ENCODE results near the gene RNU6-7.
A peak's percentile ranks its signal among the peaks of the same experiment; 100 is the strongest.

The RNU6-7 gene

DNA sequence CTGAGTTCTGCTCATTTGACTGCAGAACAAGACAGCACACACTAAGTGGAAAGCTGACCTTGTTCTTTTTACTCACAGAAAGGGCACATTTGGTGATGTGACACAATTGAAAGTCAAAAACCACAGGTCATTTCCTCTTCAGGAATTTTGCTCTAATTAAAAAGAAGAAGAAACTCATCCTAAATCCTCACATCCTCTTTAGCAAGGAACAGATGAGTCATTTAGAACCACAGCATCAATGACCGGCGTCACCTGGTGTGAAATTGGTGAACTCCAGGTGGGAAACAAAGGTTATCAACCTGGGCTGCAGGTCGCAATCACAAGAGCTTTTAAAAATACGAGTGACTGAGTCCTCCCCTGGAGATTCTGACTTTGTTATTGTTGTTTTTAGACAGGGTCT lies 4.1 kb downstream of the RNU6-7 start:
- DNase-seq = no peak

DNA sequence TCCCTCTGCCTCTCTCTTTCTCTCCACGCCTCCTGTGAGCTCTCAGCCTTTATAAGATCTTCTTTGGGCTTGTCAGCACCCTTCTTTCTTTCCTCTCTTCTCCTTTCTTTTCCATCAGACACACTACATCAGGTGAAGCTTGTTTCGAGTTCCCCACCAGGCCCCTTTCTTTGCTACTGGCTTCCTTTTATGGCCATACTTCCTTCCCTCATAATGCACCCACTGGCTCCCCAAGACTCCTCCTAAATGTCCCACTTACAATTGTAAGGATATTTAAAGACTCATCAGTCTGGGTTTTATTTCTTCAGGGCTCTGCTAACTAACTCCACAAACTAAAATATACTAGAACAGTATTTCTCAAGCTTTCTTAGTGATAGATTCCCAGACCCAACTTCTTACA lies 4.7 kb downstream of the RNU6-7 start:
- DNase-seq = no peak

DNA sequence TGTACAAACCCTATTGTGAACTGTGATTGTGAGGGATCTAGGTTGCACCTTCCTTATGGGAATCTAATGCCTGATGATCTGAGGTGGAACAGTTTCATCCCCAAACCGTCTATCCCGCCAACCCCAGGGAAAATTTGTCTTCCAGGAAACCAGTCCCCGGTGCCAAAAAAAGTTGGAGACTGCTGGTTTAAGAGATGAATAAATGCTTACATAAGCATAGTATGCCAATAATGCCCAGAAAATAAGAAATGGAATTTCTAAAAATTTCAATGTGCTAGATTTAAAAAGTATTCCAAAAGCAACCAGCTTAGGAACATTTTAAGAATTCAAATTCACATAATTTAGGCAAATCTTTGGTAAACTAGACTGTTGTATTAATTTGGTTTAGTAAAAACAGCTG lies 6.6 kb downstream of the RNU6-7 start:
- DNase-seq = no peak

DNA sequence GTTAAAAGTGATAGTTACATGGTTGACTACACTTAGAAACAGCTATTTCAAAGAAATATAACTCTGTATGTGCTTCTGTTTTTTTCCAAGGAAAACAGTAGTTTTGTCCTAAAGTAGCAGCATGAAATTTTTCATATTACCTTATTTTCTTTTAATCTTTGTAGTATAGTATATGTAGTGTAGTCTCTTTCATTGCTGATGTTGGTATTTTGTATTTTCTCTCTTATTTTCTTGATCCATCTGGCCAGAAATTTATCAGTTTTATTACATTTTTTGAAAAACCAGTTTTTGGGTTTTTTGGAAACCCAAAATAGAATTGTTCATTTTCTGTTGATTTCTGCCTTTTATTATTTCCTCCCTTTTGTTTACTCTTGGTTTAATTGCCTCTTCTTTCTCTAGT lies 7.6 kb downstream of the RNU6-7 start:
- no peak for DNase-seq

DNA sequence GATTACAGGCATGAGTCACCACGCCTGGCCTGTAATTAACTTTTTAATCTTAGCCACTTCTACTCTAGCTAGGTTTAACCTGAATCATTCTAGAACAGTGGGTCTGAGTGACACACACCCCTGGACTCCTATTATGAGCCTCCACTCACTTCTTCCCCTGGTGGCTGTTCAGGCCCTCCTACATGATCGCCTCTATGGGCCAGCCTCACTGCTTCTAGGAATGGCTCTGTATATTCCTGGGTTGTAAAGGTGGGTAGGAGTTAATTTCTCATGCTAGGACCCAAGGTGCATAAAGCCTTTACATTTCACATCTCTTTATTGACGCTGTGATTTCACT lies 9.2 kb downstream of the RNU6-7 start:
- no peak for DNase-seq

DNA sequence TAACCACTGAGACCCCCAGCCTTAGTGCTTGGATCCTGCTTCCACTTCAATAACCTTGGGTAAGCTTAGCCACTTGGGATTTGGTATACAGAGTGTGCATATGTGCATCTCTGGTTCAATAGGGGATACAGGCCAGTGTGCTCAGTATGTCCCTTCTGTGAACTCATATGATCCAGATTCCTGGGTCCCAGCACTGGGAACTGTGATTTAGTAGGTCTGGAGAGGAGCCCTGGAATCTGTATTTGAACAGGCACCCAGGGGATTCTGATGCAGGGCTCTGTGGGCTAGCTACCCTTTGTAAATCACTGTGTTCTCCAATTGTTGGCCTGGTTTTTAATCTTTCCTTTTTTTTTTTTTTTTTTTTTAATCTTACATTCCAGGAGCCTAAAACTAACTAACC lies 11.0 kb downstream of the RNU6-7 start:
- DNase-seq = no peak

DNA sequence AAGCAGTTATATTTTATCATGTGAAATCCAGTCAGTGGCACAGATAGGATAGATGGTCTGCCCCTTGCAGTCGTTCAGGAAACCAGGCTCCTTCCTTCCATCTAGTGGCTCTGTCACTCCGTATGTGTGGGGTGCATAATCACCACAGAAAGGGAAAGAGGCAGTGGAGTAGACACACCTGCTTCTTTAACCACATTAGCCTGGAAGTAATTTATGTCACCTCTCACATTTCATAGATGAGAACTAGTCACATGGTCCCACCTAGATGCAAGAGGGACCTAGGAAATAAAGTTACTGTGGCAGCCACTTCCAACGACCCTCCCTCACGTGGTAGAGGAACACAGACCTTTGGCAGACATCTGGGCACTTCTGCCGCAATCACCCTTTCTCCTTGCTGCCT lies 15.5 kb downstream of the RNU6-7 start:
- DNase-seq = peak; percentile 91

DNA sequence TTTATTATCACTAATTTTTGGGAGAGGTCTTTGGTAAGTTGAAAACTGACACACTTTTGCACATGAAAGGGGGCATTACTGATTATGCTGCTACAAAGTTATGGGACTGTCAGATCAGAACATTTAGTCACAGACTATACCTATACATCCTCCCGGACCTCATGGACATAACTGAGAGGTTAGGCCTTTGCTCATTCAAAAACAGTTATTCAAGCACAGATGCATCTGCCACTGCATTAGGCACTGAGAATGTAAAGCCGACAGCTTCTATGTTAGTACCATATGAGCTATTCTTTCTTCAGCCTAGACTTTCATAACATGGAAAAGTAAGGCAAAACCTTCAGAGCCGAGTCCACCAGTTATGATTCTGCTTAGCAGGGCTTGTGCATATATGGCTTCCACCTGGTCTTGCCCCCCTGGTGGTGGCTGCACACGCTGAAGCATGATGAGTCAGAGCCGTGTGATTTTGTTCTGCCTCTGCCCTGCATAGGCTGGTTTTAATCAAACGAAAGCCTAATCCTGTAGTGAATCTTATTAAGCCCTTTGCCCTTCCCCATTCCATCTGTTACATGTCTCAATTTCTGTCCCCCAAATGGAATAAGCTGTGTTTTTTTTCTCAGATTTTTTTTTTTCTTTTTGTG lies 23.0 kb downstream of the RNU6-7 start:
- DNase-seq = peak; percentile 65

DNA sequence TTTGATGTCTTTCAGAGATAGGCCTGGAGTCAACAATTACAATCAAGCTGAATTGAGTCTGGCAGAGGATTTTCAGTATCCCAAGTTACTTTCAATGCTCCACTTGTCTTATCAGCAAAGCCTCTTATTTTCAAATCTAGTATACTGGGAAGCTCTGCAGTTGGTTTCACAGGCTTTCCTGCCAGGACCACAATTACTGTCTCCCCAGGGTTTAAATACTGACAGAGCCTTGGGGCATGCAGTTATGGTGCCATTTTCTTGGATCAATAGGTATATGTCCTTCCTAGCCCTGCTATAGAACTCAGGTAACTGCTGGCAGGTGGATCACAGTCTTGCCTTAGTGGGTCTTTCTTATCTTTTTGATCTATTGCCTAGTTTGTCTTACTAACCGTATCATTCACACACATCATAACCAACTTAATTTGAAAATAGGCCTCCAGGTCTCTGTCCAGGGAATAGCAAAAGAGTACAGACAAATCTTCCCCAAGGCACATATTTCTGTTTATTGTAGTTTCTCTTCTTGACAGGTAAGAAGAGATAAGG lies 23.6 kb downstream of the RNU6-7 start:
- DNase-seq = no peak

DNA sequence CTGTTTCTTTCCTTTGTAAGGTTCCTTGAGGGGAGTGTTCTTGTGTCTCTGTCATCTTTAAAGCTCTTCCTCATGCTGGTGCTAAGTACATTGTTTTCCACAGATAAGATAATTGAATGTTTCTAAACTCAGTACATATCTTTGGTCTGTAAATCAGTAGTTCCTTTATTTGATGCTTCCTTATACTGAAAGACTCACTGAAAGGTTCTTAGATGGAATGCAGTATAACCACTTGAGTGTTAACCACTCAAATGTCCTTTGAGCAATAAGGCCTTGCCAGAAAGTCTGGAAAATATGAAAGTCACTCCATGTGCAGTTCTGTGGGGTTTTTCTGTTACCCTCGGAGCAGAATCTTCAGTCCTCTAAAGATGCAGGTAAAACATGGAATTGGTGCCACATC lies 24.2 kb downstream of the RNU6-7 start:
- DNase-seq = no peak

DNA sequence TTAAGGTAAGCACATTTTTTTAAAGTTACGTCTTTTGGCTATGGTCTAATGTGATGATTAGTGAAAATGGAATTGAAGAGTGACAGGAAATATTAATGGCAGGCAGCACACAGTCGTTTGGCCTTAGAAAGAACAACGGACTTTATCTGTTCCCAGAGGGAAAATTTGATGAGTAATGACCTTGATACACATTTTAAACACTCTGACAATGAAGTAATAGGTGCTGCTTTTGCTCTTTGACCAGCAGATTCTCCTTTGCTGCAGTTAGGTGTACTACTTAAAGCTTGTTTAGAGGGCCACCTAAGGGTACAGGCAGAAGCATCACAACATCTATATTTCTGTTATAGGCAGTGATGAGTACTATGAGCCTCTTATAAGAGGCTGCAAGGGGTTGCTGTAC lies 28.3 kb downstream of the RNU6-7 start:
- DNase-seq = no peak

DNA sequence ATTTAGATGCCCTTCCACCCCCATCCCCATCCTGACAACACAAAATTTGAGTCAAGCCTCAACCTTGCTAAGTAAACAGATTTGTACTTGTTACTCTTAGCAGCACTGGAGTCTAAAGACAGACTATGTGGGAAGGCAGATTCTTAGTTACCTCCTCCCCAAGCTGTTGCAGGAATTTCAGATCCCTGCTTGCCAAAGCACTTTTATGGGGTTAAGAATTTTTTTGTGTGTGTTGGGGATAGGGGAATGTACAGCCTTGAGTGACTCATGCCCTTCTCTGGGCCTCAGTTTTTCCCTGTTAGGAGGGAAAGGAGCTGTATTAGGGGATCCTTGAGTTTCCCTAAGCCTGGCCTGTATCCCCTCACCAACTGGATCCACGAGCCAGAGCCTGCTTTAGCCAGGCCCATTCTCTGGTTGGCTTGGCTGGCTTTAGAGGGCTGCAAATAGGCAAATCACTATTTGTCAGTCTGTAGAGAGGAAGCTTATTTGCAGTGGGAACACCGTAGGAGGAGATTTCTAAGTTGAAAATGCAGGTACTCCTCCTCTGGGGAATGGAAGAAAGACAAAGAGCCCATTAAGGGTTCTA lies 28.9 kb downstream of the RNU6-7 start:
- DNase-seq = no peak

DNA sequence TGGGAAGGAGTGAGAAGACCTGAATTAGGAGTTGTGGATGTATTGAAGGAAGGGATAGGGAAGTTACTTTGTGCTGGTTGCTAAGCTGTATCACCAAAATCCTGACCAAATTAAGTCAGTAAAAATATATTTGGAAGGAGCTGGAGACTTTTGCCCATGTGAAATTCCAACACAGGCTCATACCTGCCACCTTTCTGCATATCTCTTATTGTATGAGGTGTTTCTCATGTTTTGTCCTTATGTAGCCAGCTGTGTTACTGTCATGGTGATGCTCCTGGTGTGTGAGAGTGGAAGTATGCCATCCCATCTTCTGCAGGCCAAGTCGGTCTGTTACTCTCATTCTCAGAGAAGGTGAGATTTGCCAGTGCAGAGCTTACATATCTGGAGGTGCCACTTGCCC lies 30.6 kb downstream of the RNU6-7 start:
- DNase-seq = no peak

DNA sequence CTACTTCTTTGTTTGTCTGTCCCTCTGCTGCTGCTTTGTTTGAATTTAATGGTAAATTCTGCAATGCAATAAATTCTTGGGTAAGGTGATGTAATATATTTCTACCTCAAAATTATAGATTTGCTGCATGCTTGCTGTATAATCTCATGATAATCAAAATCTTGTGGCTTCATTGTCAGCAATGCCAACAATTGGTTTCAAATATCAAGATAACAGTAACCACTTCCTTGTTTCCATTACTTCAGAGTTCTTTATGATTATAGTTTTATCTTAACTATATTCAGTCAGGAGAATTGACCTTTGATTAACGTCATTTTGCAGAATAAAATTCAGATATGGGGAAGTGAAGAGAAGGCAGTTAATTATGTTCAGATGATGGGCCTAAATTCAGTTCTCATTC lies 31.4 kb downstream of the RNU6-7 start:
- DNase-seq = no peak

DNA sequence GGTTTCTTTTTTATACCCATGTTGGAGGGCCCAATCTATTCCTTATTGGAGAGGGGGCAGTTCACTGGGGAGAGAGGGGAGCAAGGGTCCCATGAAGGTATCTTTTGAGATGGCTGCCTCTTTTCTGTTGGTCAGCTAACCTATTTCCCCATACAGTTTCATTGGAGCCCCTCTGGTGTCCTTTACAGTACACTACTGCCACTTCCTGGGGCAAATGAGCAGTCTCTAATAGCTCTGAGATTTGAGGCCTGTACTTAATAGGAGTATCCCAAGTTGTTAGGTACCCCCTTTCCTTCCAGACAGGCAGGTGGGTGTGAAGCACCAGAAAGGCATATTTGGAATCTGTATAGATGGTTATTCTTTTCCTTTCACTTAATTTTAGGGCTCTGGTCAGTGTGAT lies 42.6 kb downstream of the RNU6-7 start:
- no peak for DNase-seq

DNA sequence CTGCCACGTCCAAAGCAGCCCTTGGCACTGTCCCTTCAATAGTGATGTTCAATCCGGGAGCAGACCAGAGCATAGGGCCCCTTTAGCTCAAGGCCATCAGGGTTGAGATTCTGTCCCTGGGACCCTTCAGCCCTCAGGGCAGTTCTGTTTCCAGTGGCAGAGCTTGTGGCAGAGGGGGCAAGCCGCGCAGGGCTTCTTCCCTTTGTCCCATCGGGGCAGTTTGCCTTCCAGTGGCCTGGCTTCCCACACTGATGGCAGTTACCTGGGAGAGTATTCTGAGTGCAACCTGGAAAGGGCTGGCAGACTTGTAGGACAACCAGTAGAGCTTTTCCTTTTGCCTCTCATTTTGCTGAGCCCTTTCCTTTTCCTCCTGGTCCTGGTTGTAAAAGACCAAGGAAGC lies 44.9 kb downstream of the RNU6-7 start:
- DNase-seq = no peak

DNA sequence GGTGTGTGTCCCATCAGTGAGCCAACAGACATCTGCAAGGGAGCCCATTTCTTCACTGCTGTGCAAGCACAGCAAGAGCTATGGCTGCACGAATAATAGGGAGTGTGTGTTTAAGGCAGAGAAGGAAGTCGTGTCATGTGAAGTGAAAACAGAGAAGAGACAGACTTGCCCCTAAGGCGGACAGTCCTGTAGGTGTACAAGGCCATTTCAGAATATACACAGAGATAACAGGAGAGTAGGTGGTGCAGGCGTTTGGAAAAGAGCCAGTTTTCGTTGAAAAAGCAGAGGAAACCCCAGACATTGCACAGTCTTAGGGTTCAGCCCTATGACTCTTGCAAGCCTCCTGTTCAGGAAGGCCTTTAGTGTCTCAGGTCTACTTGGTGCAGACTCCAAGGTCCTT lies 47.5 kb downstream of the RNU6-7 start:
- no peak for DNase-seq

DNA sequence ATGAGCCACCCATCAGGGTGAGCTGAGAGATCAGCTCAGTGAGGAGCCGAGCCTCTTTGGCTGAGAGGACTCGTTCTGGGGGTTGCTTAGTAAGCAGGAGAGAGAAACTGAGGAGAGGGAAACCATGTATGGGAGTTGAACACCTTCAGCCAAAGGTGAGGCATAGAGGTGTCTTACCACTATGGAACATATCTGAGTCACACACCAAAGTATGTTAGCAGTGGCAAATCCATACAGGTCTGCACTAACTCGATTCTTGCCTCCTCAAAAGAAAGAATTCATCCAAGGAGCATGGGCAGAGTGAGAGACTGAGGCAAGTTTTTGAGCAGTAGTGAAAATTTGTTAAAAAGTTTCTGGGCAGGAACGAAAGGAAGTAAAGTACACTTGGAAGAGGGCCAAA lies 47.9 kb downstream of the RNU6-7 start:
- no peak for DNase-seq

DNA sequence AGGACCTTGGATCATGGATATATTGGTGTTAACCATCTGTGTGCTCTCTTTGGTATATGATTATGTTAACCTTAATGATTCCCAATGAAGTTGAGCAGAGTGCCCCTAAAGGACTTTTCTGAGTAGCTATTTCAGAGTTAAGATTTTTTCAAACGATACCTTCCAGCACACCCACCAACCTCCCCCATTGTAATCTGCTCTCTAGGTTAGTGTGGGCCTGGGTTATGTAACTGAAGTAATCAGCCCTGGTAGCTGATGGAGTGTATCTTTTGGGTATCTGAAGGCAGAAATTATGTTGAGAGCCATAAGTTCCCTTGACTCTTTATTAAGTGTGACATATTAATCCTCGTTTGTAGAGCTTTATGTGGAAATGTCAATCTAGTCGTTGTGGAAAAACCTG lies 48.8 kb downstream of the RNU6-7 start:
- DNase-seq = no peak

DNA sequence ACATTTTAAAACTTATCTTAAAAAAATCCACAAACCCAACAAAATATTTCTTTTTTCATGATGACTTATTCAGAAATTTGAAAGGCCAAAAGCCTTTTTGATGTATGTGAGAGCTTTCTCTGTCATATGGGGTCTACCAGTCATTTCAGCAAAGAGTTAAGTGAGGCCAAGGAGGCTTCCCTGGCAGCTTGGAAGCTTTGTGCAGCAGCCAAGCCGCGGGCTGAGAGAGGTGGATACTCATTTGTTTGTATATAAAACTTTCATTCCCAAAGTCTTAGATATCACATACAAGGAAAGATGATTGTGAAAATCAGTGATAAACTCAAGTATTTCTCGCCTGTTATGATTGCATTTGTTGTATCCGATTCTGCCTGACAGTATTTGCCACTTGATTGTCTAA lies 49.7 kb downstream of the RNU6-7 start:
- DNase-seq = no peak
